Erythroblast (primary cell): ENCODE data around the gene RNF6.

ENCODE experiments used
- DNase-seq, 2 experiments: peaks; one replicate each; lab custom pipeline; 2025; lab: John Stamatoyannopoulos, UW
- GATA1 ChIP-seq: IDR thresholded peaks from 2 replicates; pipeline ENCODE4 v1.6.1; 2011; ENCODE audit warnings: low read depth, mild to moderate bottlenecking, control low read depth, low read length, moderate library complexity
- POLR2A ChIP-seq: IDR thresholded peaks from 2 replicates; pipeline ENCODE4 v1.6.1; 2011; ENCODE audit warnings: mild to moderate bottlenecking, low read length

Gene RNF6

GRCh38 chr13:26247608-26248007 is 25.5 kb upstream of the RNF6 start:
- TF ChIP-seq POLR2A (no peak), GATA1 (peak; percentile 54)
- peak; percentile 88 to 97 for DNase-seq

GRCh38 chr13:26247011-26247410 is 24.9 kb upstream of the RNF6 start:
- TF ChIP-seq GATA1 (no peak), POLR2A (no peak)
- DNase-seq, result no peak

- no peak for TF ChIP-seq POLR2A
- TF ChIP-seq GATA1, result no peak
- DNase-seq, result no peak
Measured at GRCh38 chr13:26246154-26246553, 24.0 kb upstream of the RNF6 start.

- DNase-seq, result no peak
- no peak for TF ChIP-seq GATA1
- no peak for TF ChIP-seq POLR2A
Measured at GRCh38 chr13:26236296-26236695, 14.2 kb upstream of the RNF6 start.

- TF ChIP-seq POLR2A (no peak), GATA1 (no peak)
- peak; percentile 30 to 39 for DNase-seq
Measured at GRCh38 chr13:26230703-26231102, 8.6 kb upstream of the RNF6 start.

GRCh38 chr13:26229080-26229615 is 7.0 kb upstream of the RNF6 start:
- TF ChIP-seq POLR2A, result no peak
- TF ChIP-seq GATA1, result no peak
- no peak for DNase-seq

GRCh38 chr13:26228096-26228495 is 6.0 kb upstream of the RNF6 start:
- TF ChIP-seq POLR2A, result no peak
- no peak for TF ChIP-seq GATA1
- no peak for DNase-seq

GRCh38 chr13:26227166-26227971 is 5.3 kb upstream of the RNF6 start:
- TF ChIP-seq POLR2A, result no peak
- no peak for TF ChIP-seq GATA1
- DNase-seq, result peak; percentile 71 to 85

- no peak for TF ChIP-seq POLR2A
- no peak for TF ChIP-seq GATA1
- peak in 1 of 2 experiments; percentile 62 for DNase-seq
Measured at GRCh38 chr13:26225896-26226617, 3.9 kb upstream of the RNF6 start.

GRCh38 chr13:26222520-26223046 is 469 bp upstream of the RNF6 start:
- TF ChIP-seq POLR2A (peak; percentile 13), GATA1 (no peak)
- no peak for DNase-seq

GRCh38 chr13:26221399-26221720 is 754 bp downstream of the RNF6 start:
- no peak for DNase-seq
- TF ChIP-seq POLR2A, result no peak
- no peak for TF ChIP-seq GATA1

- DNase-seq, result peak; percentile 44 to 67
- no peak for TF ChIP-seq GATA1
- TF ChIP-seq POLR2A, result no peak
Measured at GRCh38 chr13:26220575-26220974, 1.5 kb downstream of the RNF6 start.

- DNase-seq, result no peak
- TF ChIP-seq GATA1 (no peak), POLR2A (no peak)
Measured at GRCh38 chr13:26219726-26220125, 2.4 kb downstream of the RNF6 start.

GRCh38 chr13:26216042-26216441 is 6.1 kb downstream of the RNF6 start:
- no peak for DNase-seq
- TF ChIP-seq POLR2A (no peak), GATA1 (no peak)

- TF ChIP-seq GATA1, result no peak
- peak; percentile 17 for TF ChIP-seq POLR2A
- no peak for DNase-seq
Measured at GRCh38 chr13:26213982-26214381, 8.1 kb downstream of the RNF6 start.

- DNase-seq, result no peak
- no peak for TF ChIP-seq POLR2A
- TF ChIP-seq GATA1, result no peak
Measured at GRCh38 chr13:26213345-26213744, 8.8 kb downstream of the RNF6 start.
